Naive thymus-derived CD8-positive, alpha-beta T cell (primary cell): ENCODE results near the gene SERPINA12. TPM values are rescaled to one million over a fixed set of nuclear protein-coding genes. Genes with fewer than 3 reads are reported as not detected.

Experiments used
- ATAC-seq, 2 donors: fragments of 150-1000 bp; cut with Tn5 transposase in 1 of 2; sonication (Bioruptor Pico), chemical (Tn5 transposase) in 1 of 2; 1 replicate in 1 of 2; 2 replicates in 1 of 2; pipeline ENCODE4 v1.10.0; 2021; ENCODE audit warnings: mild to moderate bottlenecking in 2 of 2, moderate library complexity in 2 of 2
- POLR2A ChIA-PET: fragments of 350-600 bp; sonication (Branson Sonifier 250); formaldehyde crosslinking; loops from one replicate; lab custom pipeline; 2021; ENCODE audit warnings: antibody characterized with exemption; lab: Charles Lee
- DNase-seq, 10 donors: peaks; one replicate each; pipeline versions ENCODE4 v3.0.0 to v3.0.0-alpha.2; 2020 to 2022
- H3K27ac Mint-ChIP-seq, 10 donors: one replicate each; pipeline ENCODE4 v1.8.0; 2020 to 2022; ENCODE audit warnings: mild to moderate bottlenecking in 10 of 10, mixed read lengths in 10 of 10, moderate library complexity in 4 of 10, inconsistent platforms in 1 of 10
- H3K27me3 Mint-ChIP-seq, 5 donors: one replicate each; pipeline ENCODE4 v1.8.0; 2021 to 2022; ENCODE audit warnings: mixed read lengths in 5 of 5
- H3K36me3 Mint-ChIP-seq, 3 donors: one replicate each; pipeline ENCODE4 v1.8.0; 2020 to 2022; ENCODE audit warnings: mixed read lengths in 3 of 3, mild to moderate bottlenecking in 2 of 3, inconsistent platforms in 1 of 3
- H3K4me1 Mint-ChIP-seq, 4 donors: one replicate each; pipeline ENCODE4 v1.8.0; 2021 to 2022; ENCODE audit warnings: mixed read lengths in 4 of 4
- H3K4me3 Mint-ChIP-seq, 10 donors: one replicate each; pipeline ENCODE4 v1.8.0; 2020 to 2022; ENCODE audit warnings: mild to moderate bottlenecking in 10 of 10, mixed read lengths in 10 of 10, moderate library complexity in 6 of 10, inconsistent platforms in 1 of 10
- H3K9me3 Mint-ChIP-seq, 9 donors: one replicate each; pipeline ENCODE4 v1.8.0; 2020 to 2022; ENCODE audit warnings: mixed read lengths in 9 of 9, mild to moderate bottlenecking in 3 of 9, inconsistent platforms in 1 of 9, moderate library complexity in 1 of 9
- polyA plus RNA-seq, 3 donors: library from polyadenylated mRNA; unstranded; fragments of 300-500 nt; fragmentation: Illumina TruSeq; gene quantifications; one replicate each; pipeline ENCODE4 v1.2.3, GENCODE V29; 2021
- total RNA-seq, 8 experiments: library from RNA in 2 of 8; stranded (reverse) in 2 of 8; gene quantifications; one replicate each; pipeline ENCODE4 v1.2.3 and lab custom pipeline; 2021 to 2026

Gene SERPINA12, protein sequence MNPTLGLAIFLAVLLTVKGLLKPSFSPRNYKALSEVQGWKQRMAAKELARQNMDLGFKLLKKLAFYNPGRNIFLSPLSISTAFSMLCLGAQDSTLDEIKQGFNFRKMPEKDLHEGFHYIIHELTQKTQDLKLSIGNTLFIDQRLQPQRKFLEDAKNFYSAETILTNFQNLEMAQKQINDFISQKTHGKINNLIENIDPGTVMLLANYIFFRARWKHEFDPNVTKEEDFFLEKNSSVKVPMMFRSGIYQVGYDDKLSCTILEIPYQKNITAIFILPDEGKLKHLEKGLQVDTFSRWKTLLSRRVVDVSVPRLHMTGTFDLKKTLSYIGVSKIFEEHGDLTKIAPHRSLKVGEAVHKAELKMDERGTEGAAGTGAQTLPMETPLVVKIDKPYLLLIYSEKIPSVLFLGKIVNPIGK
- total RNA-seq (not detected), polyA plus RNA-seq (not detected), total RNA-seq (lab: John Stamatoyannopoulos, UW) (0 reads per million in 6 experiments)

DNA sequence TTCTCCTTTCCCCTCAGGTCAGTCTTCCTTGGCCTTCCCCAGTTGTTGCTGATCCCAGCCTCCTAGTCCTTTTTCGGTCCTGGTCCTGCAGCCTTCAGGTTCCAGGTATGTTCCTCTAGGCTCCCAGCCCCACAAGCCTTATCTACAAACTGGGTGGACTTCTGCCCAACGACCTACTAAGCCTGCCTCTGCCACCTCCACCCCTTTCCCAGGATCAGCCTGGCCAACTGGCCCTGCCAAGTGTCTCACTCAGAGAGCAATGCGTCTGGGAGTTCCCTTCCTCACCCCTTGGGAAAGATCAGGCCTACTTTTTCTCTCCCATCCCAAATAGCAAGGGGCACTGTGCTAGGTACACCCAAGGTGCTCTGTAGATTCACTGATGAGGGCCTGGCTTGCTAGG is at the start of gene SERPINA12:
SERPINA12 (minus strand) TSS at position 114 of the 400 bp plus-strand sequence. CDS start 11,072 bp downstream, outside the sequence.
- Mint-ChIP-seq H3K9me3 (peaks cover 0 to 2% (median 0%) of the 10 kb centered on the region in 9 donors), H3K27ac (no peak within 1 kb of the TSS), H3K4me3 (no peak within 1 kb of the TSS), H3K4me1 (no peaks in the 10 kb centered on the region), H3K27me3 (peaks cover 2 to 27% (median 15%) of the 10 kb centered on the region in 5 donors), H3K36me3 (no peaks in the 10 kb centered on the region)
- POLR2A ChIA-PET, result no interaction called here
- ATAC-seq (no peak), DNase-seq (no peak)

DNA sequence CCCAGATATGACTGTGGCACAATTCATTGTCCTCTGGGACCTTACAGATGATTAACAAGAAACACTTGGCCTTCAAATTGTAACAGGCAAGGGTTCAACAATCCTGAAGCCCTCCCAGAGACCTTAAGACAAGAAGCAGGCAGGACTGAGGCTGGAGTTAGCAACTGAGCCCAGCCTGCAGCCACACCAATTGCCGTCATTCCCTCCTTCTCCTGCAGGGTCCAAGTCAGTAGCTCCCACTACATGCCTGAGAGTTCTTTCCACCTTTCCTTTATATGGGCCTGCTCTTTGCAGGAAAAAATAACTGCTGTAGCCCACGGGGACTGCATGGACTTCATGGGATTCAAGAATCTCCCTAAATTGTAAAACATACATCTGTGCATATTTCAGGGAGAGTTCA is 49.6 kb upstream of the SERPINA12 start:
- H3K4me1 Mint-ChIP-seq, result no peaks in the 10 kb centered on the region
- DNase-seq (no peak), ATAC-seq (no peak)
- POLR2A ChIA-PET, result no interaction called here
- peaks cover 14 to 64% (median 29%) of the 10 kb centered on the region in 5 donors for H3K27me3 Mint-ChIP-seq
- H3K9me3 Mint-ChIP-seq, result peaks cover 8 to 42% (median 24%) of the 10 kb centered on the region in 9 donors
- H3K36me3 Mint-ChIP-seq, result peaks cover 0 to 11% (median 10%) of the 10 kb centered on the region in 3 donors
- no peak overlapping the region for H3K27ac Mint-ChIP-seq
- no peak overlapping the region for H3K4me3 Mint-ChIP-seq

DNA sequence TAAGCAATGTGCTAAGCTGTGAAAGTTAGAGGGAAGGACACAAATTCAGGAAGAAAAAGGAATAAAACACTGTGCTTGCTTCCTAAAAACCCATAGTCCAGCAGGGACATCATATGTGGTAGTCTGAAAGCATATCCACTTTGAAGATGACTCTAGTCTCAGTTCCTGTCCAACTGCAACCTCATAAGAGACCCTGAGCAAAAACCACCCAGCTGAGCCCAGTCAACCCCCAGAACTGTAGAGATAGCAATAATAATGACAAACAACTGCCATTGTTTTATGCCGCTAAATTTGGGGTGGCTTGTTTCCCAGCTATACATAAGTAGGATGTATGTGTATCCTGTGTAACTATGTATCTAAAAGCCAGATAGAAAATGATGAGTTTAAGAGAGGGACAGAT is 48.1 kb upstream of the SERPINA12 start:
- no peak overlapping the region for H3K4me3 Mint-ChIP-seq
- POLR2A ChIA-PET, result no interaction called here
- DNase-seq, result no peak
- peaks cover 18 to 74% (median 29%) of the 10 kb centered on the region in 5 donors for H3K27me3 Mint-ChIP-seq
- peaks cover 0 to 11% (median 10%) of the 10 kb centered on the region in 3 donors for H3K36me3 Mint-ChIP-seq
- H3K9me3 Mint-ChIP-seq, result peaks cover 8 to 47% (median 23%) of the 10 kb centered on the region in 9 donors
- no peaks in the 10 kb centered on the region for H3K4me1 Mint-ChIP-seq
- no peak for ATAC-seq
- H3K27ac Mint-ChIP-seq, result no peak overlapping the region

DNA sequence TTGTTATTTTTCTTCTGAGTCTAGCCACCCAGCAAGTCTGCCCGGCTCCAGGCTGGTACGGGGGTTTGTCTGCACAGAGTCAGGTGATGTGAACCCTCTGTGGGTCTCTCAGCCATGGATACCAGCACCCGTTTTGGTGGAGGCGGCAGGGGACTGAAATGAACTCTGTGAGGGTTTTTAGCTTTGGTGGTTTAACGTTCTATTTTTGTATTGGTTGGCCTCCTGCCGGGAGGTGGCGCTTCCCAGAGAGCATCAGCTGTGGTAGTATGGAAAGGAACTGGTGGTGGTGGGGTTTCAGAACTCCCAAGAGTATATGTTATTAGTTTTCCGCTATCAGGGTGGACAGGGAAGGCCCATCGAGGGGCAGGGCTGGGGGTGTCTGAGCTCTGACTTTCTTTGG is 46.7 kb upstream of the SERPINA12 start:
- peaks cover 19 to 76% (median 27%) of the 10 kb centered on the region in 5 donors for H3K27me3 Mint-ChIP-seq
- peaks cover 0 to 11% (median 10%) of the 10 kb centered on the region in 3 donors for H3K36me3 Mint-ChIP-seq
- H3K4me1 Mint-ChIP-seq, result no peaks in the 10 kb centered on the region
- POLR2A ChIA-PET, result no interaction called here
- no peak overlapping the region for H3K4me3 Mint-ChIP-seq
- DNase-seq (no peak), ATAC-seq (no peak)
- H3K27ac Mint-ChIP-seq, result no peak overlapping the region
- peaks cover 8 to 47% (median 23%) of the 10 kb centered on the region in 9 donors for H3K9me3 Mint-ChIP-seq

DNA sequence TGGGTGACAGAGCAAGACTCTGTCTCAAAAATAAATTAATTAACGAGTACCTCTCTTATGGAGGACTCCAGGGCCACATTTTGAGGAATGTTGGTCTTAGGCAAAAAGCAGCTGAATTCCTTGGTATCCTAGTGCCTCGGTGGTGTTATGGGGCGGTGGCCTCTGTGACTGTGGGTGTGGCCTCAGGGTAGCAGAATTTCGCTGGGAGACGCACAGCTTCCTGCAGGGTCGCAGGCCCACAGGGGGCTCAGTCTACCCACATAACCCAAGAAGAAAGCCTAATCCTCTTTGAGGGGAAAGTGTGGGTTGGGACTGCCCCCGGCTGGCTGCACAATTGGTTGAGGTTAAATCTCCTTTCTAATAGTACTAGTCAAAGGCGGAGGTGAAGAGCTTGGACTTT is 40.8 kb upstream of the SERPINA12 start:
- Mint-ChIP-seq H3K27ac (peak overlapping the region in 1 of 10 donors; percentile 20), H3K4me1 (no peaks in the 10 kb centered on the region), H3K4me3 (no peak overlapping the region), H3K27me3 (peaks cover 24 to 83% (median 37%) of the 10 kb centered on the region in 5 donors), H3K9me3 (peaks cover 3 to 36% (median 14%) of the 10 kb centered on the region in 9 donors), H3K36me3 (peaks cover 0 to 9% (median 8%) of the 10 kb centered on the region in 3 donors)
- POLR2A ChIA-PET, result no interaction called here
- ATAC-seq (no peak), DNase-seq (no peak)

DNA sequence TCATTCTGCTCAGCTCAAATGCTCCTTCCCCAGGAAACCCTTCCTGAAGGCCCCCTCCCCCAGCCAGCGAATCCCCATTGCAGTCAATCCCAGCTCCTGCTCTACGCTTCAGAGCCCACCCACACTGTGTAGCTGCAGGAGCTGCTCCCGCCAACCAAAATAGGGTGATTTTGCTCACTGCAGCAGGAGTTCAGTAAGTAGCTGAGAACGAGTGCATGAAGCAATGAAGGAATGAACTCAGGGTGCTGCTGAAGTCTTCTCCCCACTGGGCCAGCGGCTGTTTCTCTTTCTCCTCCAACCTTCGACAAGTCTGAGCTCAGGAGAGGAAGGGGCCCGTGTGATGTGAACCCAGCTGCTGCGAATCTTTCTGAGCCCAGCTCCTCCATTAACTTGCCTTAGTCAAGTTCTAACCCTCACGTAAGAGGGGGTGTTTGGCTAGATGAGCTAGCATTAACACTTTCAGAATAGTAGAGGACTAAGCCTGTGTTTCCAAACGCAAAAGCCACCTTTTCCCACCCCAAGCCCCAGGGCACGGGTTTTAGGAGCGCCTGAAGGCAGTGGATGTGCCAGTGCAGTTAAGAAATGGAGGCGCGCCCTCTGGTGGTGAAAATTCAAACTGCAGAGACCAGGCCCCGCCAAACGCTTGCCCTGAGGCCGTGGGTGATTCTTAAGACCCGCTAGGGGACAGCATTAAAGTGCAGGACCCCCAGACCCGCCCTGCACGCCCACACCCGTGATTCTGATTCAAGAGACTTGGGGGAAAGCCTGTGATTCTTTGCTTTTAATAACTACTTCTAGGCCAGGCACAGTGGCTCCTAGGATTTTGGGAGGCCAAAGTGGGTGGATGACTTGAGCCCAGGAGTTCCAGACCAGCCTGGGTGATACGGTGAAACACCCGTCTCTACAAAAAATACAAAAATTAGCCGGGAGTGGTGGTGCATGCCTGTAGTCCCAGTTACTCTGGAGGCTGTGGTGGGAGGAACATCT is 40.0 kb upstream of the SERPINA12 start:
- ATAC-seq, result no peak

DNA sequence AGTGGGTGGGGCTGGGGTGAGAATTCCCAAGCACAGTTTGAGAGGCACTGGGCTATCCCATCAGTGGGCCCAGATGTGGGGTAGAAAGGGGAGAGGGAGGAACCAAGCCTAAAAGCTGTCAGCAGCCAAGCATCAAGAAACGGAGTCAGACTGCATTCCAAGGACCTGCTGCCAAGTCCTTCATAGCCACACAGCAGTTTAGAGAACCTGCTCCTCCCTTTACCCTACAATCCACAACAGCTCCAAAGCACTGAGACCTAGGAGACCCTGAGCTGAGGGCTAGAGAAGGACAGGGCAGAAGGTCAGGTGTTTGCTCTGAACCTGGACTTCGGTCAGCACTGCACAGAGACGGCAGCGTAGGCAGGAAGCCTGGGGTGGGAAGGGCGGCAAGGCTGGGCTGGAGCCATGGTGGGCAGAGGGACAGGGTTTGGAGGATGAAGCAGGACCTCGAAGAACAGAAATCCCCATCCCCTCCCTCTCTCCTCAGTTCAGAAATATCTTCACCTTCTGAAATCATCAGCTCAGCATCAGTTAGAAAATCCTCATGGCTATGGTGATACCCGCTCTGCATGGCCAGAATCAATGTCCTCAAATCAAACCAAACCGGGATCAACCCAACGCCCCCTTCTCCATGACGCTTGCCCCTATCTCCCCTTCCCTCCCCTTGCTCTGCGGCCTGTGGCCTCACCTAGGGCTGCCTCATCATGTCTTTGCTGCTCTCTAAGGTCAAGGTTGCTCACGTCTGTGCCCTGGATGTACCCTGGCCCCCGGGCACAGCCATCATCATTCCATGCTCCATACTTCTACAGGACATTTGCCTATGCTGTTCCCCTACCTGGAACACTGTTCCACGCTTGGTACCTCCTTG is 39.1 kb upstream of the SERPINA12 start:
- Mint-ChIP-seq H3K9me3 (peaks cover 0 to 20% (median 5%) of the 10 kb centered on the region in 9 donors), H3K27ac (no peak overlapping the region), H3K4me3 (no peak overlapping the region), H3K4me1 (no peaks in the 10 kb centered on the region), H3K27me3 (peaks cover 18 to 77% (median 37%) of the 10 kb centered on the region in 5 donors), H3K36me3 (peaks cover 0 to 5% (median 0%) of the 10 kb centered on the region in 3 donors)
- DNase-seq, result no peak
- no peak for ATAC-seq
- POLR2A ChIA-PET, result no interaction called here

More for the DNA sequence above, 40.0 kb upstream of the SERPINA12 start:
- no peak overlapping the region for H3K4me3 Mint-ChIP-seq
- no peaks in the 10 kb centered on the region for H3K4me1 Mint-ChIP-seq
- no peak overlapping the region for H3K27ac Mint-ChIP-seq
- DNase-seq, result peak in 8 of 10 donors; percentile 5 to 41 (median 21)
- H3K27me3 Mint-ChIP-seq, result peaks cover 23 to 84% (median 37%) of the 10 kb centered on the region in 5 donors
- H3K36me3 Mint-ChIP-seq, result peaks cover 0 to 5% (median 2%) of the 10 kb centered on the region in 3 donors
- H3K9me3 Mint-ChIP-seq, result peaks cover 0 to 28% (median 7%) of the 10 kb centered on the region in 9 donors
- POLR2A ChIA-PET, result no interaction called here

DNA sequence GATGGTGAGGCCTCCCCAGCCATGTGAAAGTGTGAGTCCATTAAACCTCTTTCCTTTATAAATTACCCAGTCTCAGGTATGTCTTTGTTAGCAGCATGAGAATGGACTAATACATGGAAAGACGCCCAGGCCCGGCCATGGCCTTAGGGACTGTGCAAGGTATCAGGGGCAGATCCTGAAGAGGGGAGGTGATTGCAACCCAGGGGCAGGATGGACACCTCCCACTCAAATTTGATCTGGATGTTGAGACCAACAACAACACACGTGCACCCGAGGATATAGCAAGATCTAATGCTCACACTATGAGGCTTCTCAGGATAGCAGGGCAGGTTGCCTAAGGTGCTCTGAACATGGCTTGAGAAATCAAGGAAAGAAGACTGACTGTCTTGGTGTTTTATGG is 38.5 kb upstream of the SERPINA12 start:
- Mint-ChIP-seq H3K4me3 (no peak overlapping the region), H3K4me1 (no peaks in the 10 kb centered on the region), H3K27ac (no peak overlapping the region), H3K9me3 (peaks cover 0 to 16% (median under 1%) of the 10 kb centered on the region in 9 donors), H3K36me3 (peaks cover 0 to 5% (median 0%) of the 10 kb centered on the region in 3 donors), H3K27me3 (peaks cover 18 to 71% (median 32%) of the 10 kb centered on the region in 5 donors)
- no peak for DNase-seq
- ATAC-seq, result no peak
- POLR2A ChIA-PET, result no interaction called here

DNA sequence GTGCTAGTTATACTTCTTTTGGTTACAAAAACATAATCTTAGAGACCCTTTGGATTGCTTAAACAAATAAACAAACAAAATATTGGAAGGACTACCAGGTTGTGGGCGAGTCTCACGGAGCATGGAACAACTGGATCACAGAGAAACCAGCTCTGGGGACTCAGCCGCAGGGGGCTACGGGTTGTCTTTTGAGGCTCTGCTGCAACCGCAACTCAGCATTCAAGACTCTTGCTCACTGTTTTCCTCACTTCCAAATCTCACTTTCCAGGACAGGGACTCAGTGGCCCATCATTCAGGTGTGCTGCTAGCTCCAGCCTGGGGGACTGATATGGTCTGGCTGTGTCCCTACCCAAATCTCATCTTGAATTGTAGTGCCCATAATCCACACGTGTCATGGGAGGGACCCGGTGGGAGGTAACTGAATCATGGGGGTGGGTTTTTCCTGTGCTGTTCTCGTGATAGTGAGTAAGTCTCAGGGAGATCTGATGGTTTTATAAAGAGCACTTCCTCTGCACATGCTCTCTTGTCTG is 37.9 kb upstream of the SERPINA12 start:
- DNase-seq, result no peak
- POLR2A ChIA-PET, result no interaction called here
- Mint-ChIP-seq H3K36me3 (peaks cover 0 to 5% (median 0%) of the 10 kb centered on the region in 3 donors), H3K27me3 (peaks cover 14 to 65% (median 27%) of the 10 kb centered on the region in 5 donors), H3K27ac (no peak overlapping the region), H3K4me3 (no peak overlapping the region), H3K4me1 (no peaks in the 10 kb centered on the region), H3K9me3 (peaks cover 0 to 16% (median 0%) of the 10 kb centered on the region in 9 donors)
- ATAC-seq, result no peak

DNA sequence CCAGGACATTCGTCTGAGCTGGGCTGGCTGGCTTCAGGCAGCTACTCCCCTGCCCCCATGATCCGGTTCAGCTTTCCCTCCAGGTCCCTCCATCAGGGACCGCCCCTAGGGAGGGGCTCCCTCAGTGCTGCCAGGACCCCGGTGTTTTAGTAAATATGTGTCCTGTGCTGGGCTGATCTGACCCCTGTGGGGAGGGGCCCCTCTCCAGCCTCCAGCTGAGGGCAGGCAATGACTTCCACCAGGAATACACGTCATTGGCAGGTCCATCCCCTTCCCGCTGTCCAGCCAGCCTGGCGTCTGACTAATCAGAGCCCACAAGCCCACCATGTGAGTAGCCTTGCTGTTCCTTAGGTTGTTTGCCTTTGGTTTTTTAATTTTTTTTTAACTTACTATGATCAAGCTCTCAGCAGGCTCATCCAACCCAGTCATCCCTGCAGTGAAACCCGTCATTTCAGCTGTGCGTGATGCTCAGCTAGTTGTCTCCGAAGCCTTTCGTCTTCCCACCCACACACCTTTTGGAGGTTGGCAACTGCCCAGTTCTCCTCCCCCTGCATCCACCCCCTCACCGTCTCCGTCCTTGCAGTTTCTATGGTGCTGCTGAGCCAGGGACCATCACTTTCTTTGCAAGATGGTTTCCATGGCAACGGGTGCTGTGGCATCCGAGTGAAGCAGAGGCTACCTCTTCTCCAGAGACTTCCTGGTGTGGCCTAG is 36.0 kb upstream of the SERPINA12 start:
- Mint-ChIP-seq H3K9me3 (peaks cover 0 to 16% (median 0%) of the 10 kb centered on the region in 9 donors), H3K27me3 (peaks cover 5 to 61% (median 26%) of the 10 kb centered on the region in 5 donors), H3K4me1 (no peaks in the 10 kb centered on the region), H3K4me3 (no peak overlapping the region), H3K27ac (no peak overlapping the region), H3K36me3 (peaks cover 0 to 5% (median 0%) of the 10 kb centered on the region in 3 donors)
- DNase-seq, result no peak
- POLR2A ChIA-PET, result no interaction called here
- no peak for ATAC-seq

DNA sequence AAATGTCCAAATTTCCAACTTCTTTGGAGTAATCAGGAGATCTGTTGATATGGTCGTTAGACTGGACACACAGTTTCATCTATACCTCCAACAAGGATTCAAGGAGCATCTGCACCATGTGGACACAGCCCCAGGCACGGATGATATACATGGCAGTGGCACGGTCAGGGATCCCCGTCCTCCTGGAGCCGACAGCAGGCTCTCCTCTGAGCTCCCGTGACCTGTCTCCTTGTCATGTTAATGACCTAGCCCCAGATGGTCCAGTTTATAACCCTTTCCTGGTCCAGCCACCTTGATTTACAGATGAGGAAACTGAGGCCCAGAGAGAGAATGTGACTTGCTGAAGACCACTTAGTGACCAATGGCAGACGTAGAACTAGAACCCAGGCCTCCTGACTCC is 35.5 kb upstream of the SERPINA12 start:
- no peak for ATAC-seq
- Mint-ChIP-seq H3K4me3 (no peak overlapping the region), H3K9me3 (peaks cover 0 to 16% (median 0%) of the 10 kb centered on the region in 9 donors), H3K4me1 (no peaks in the 10 kb centered on the region), H3K27ac (no peak overlapping the region), H3K27me3 (peaks cover 4 to 61% (median 23%) of the 10 kb centered on the region in 5 donors), H3K36me3 (peaks cover 0 to 5% (median 0%) of the 10 kb centered on the region in 3 donors)
- POLR2A ChIA-PET, result no interaction called here
- DNase-seq, result no peak
